Progenitor cell of endocrine pancreas (in vitro differentiated cells): ENCODE results near the gene SCFD2. TPM values are rescaled to one million over a fixed set of nuclear protein-coding genes. Genes with fewer than 3 reads are reported as not detected.

Experiments
- DNase-seq: peaks from one replicate; pipeline ENCODE4 v3.0.0; 2021; ENCODE audit warnings: low spot score; ENCODE audit not compliant: unreplicated experiment
- H3K27ac Mint-ChIP-seq: 2 replicates; pipeline ENCODE4 v1.8.0; 2021; ENCODE audit warnings: mild to moderate bottlenecking, moderate library complexity, mixed read lengths
- H3K27me3 Mint-ChIP-seq: 2 replicates; pipeline ENCODE4 v1.8.0; 2021; ENCODE audit warnings: mixed read lengths
- H3K36me3 Mint-ChIP-seq: 2 replicates; pipeline ENCODE4 v1.8.0; 2022; ENCODE audit warnings: mixed read lengths; ENCODE audit not compliant: insufficient read depth
- H3K4me1 Mint-ChIP-seq: 2 replicates; pipeline ENCODE4 v1.8.0; 2021; ENCODE audit warnings: low read depth, mixed read lengths
- H3K4me3 Mint-ChIP-seq: 2 replicates; pipeline ENCODE4 v1.8.0; 2021; ENCODE audit warnings: low read depth, mild to moderate bottlenecking, moderate library complexity, mixed read lengths
- H3K9me3 Mint-ChIP-seq: 2 replicates; pipeline ENCODE4 v1.8.0; 2021; ENCODE audit warnings: low read depth, mixed read lengths
- total RNA-seq: library from RNA; stranded (reverse); gene quantifications from 2 replicates; pipeline ENCODE4 v1.2.1, GENCODE V29; 2021
- TF ChIP-seq, protein P1 (sequence below): fragments of 200-600 bp; sonication (generic); IDR thresholded peaks from one replicate; pipeline ENCODE4 v1.5.0; 2021; ENCODE audit warnings: antibody characterized with exemption, mild to moderate bottlenecking; ENCODE audit not compliant: unreplicated experiment

The SCFD2 gene
- total RNA-seq, 1 donor from 2014 or later = 12.5 TPM

DNA sequence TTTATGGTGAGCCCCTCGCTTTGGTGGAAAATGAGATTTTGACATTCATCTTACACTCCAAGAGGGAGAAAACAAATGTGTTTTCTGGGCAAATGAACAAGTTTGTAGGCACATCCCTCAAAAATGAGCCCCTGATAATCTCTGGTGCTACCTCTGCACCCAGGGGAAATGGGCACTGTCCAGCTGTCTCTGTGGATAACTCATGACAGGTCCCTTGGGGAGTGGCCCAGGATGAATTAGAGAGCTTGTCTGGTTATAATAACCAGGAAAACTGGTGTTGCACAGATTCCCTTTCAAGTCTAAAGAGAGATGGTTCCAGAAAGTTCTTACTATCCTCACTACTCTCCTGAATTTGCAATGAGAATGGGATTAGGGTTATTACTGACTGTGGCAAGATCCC is 496.2 kb downstream of the SCFD2 start:
- H3K27ac Mint-ChIP-seq = no peak overlapping the region
- TF ChIP-seq, protein P1, sequence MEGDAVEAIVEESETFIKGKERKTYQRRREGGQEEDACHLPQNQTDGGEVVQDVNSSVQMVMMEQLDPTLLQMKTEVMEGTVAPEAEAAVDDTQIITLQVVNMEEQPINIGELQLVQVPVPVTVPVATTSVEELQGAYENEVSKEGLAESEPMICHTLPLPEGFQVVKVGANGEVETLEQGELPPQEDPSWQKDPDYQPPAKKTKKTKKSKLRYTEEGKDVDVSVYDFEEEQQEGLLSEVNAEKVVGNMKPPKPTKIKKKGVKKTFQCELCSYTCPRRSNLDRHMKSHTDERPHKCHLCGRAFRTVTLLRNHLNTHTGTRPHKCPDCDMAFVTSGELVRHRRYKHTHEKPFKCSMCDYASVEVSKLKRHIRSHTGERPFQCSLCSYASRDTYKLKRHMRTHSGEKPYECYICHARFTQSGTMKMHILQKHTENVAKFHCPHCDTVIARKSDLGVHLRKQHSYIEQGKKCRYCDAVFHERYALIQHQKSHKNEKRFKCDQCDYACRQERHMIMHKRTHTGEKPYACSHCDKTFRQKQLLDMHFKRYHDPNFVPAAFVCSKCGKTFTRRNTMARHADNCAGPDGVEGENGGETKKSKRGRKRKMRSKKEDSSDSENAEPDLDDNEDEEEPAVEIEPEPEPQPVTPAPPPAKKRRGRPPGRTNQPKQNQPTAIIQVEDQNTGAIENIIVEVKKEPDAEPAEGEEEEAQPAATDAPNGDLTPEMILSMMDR = no peak
- DNase-seq = no peak
- no peak overlapping the region for H3K4me3 Mint-ChIP-seq
- no peaks in the 10 kb centered on the region for H3K9me3 Mint-ChIP-seq
- H3K36me3 Mint-ChIP-seq = peaks cover 20% of the 10 kb centered on the region
- peaks cover 31% of the 10 kb centered on the region for H3K4me1 Mint-ChIP-seq
- no peaks in the 10 kb centered on the region for H3K27me3 Mint-ChIP-seq

- DNase-seq = no peak
- Mint-ChIP-seq H3K27me3 (no peaks in the 10 kb centered on the region), H3K36me3 (peaks cover 25% of the 10 kb centered on the region), H3K9me3 (no peaks in the 10 kb centered on the region), H3K4me1 (peaks cover 33% of the 10 kb centered on the region), H3K27ac (no peak overlapping the region), H3K4me3 (no peak overlapping the region)
- TF ChIP-seq, protein P1 = no peak
Observed at GRCh38 chr4:52869196-52869595, 496.7 kb downstream of the SCFD2 start.

DNA sequence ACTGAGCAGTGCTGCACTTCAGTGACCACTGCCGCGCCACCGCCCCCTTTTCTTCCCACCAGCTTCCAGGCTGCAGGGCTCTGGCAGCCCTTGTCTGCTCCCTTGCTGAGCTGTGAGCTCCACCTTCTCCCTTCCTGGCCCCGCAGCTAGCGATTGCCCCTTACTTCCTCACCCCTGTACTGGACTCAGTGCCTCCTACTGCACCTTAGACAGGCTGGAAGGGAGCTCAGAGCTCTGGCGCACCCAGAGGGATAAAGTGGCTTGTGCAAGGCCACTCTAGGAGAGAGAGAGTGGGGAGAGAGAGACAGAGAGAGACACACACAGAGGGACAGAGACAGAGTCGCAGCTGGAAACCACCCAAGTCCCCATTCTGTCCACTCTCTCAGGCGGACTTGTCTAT is 497.7 kb downstream of the SCFD2 start:
- DNase-seq = no peak
- no peaks in the 10 kb centered on the region for H3K27me3 Mint-ChIP-seq
- H3K27ac Mint-ChIP-seq = no peak overlapping the region
- H3K4me3 Mint-ChIP-seq = no peak overlapping the region
- peaks cover 26% of the 10 kb centered on the region for H3K36me3 Mint-ChIP-seq
- TF ChIP-seq, protein P1 = no peak
- no peaks in the 10 kb centered on the region for H3K9me3 Mint-ChIP-seq
- H3K4me1 Mint-ChIP-seq = peaks cover 31% of the 10 kb centered on the region

- Mint-ChIP-seq H3K4me1 (peaks cover 27% of the 10 kb centered on the region), H3K4me3 (no peak overlapping the region), H3K27ac (peak overlapping the region; percentile 20), H3K27me3 (no peaks in the 10 kb centered on the region), H3K9me3 (no peaks in the 10 kb centered on the region), H3K36me3 (peaks cover 24% of the 10 kb centered on the region)
- no peak for DNase-seq
- TF ChIP-seq, protein P1 = no peak
Observed at GRCh38 chr4:52867163-52867562, 498.7 kb downstream of the SCFD2 start.

GRCh38 chr4:52866734-52867133 is 499.1 kb downstream of the SCFD2 start:
- Mint-ChIP-seq H3K4me1 (peaks cover 27% of the 10 kb centered on the region), H3K27ac (no peak overlapping the region), H3K27me3 (no peaks in the 10 kb centered on the region), H3K9me3 (no peaks in the 10 kb centered on the region), H3K36me3 (peaks cover 24% of the 10 kb centered on the region), H3K4me3 (no peak overlapping the region)
- no peak for DNase-seq
- TF ChIP-seq, protein P1 = no peak
